Nephron (organoid): ENCODE measurements around the gene LASP1.

Source experiments
- H3K27ac Mint-ChIP-seq, 3 experiments: 2 replicates each; pipeline ENCODE4 v1.8.0; 2020; ENCODE audit warnings: mixed read lengths in 3 of 3, mild to moderate bottlenecking in 2 of 3, moderate library complexity in 1 of 3
- H3K27me3 Mint-ChIP-seq: 2 replicates; pipeline ENCODE4 v1.8.0; 2021; ENCODE audit warnings: low read depth, mild to moderate bottlenecking, moderate library complexity, mixed read lengths
- H3K36me3 Mint-ChIP-seq: 2 replicates; pipeline ENCODE4 v1.8.0; 2020; ENCODE audit warnings: low read depth, mixed read lengths
- H3K4me1 Mint-ChIP-seq: 2 replicates; pipeline ENCODE4 v1.8.0; 2020; ENCODE audit warnings: mixed read lengths
- H3K4me3 Mint-ChIP-seq, 3 experiments: 2 replicates each; pipeline ENCODE4 v1.8.0; 2020; ENCODE audit warnings: mild to moderate bottlenecking in 3 of 3, mixed read lengths in 3 of 3, moderate library complexity in 2 of 3
- H3K9me3 Mint-ChIP-seq: 2 replicates; pipeline ENCODE4 v1.8.0; 2020; ENCODE audit warnings: mixed read lengths
- CTCF ChIP-seq, 3 experiments: fragments of 200-600 bp; sonication (generic); IDR thresholded peaks; one replicate each; pipeline ENCODE4 v1.5.0; 2021; ENCODE audit warnings: antibody characterized with exemption in 3 of 3; ENCODE audit not compliant: unreplicated experiment in 3 of 3

The LASP1 gene

GRCh38 chr17:38873640-38874380 lies 4.0 kb downstream of the LASP1 start:
- Mint-ChIP-seq H3K27me3 (peaks cover 7% of the 10 kb centered on the region), H3K4me3 (peak overlapping the region; percentile 74 to 99 (median 99)), H3K27ac (peak overlapping the region; percentile 38 to 100 (median 94)), H3K9me3 (no peaks in the 10 kb centered on the region), H3K4me1 (peaks cover 54% of the 10 kb centered on the region), H3K36me3 (peaks cover 10% of the 10 kb centered on the region)
- no peak for TF ChIP-seq CTCF (IDR thresholded peaks at IDR 0.05; ENCODE audit: unreplicated experiment in 3 of 3)

DNA sequence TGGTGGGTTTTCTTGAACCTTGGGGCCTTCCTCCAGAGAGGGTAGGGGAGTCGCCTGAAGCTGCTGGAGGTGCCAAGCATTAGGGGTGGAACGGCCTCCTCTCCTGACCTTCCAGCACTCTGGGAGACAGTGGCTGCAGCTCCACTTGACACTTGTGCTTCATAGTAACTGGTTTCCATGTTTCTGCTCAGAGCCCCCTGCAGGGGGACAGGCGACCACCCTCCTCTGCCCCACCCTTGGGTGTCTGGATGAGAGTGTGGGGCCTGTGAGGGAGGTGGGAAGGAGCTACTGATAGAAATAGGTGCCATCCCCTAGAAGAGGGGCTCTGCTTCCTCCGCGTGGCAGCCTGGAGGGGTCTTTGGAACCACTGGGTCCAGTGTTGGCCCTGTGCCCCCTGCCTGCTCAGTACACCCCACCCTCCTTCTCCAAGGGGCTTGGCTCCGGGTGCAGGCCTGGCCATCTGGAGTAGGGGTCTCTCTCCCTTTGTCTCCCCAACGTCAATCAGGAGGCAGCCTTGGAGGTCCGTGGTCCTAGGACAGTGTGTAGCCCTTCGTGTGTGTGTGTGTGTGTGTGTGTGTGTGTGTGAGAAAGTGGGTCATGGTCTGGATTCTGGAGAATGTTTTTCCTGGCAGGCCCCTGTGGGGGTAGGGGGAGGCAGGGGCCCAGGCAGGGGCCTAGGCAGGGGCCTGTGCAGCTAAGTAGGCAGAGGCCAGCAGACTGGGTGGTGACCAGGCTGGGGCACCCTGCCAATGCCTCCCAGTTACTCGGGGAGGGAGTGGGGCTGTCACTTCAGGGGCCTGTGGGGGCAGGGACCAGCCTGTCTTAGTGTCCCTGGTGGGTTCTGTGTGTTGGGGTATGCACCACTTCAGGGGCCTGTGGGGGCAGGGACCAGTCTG lies 4.9 kb downstream of the LASP1 start:
- peak overlapping the region; percentile 60 to 94 (median 91) for H3K27ac Mint-ChIP-seq
- H3K27me3 Mint-ChIP-seq = peaks cover 3% of the 10 kb centered on the region
- H3K4me3 Mint-ChIP-seq = peak overlapping the region; percentile 22 to 72 (median 62)
- TF ChIP-seq CTCF (IDR thresholded peaks at IDR 0.05; ENCODE audit: unreplicated experiment in 3 of 3) = no peak
- peaks cover 14% of the 10 kb centered on the region for H3K36me3 Mint-ChIP-seq
- peaks cover 58% of the 10 kb centered on the region for H3K4me1 Mint-ChIP-seq
- no peaks in the 10 kb centered on the region for H3K9me3 Mint-ChIP-seq

- peak overlapping the region; percentile 22 to 72 (median 62) for H3K4me3 Mint-ChIP-seq
- peak overlapping the region; percentile 60 to 94 (median 91) for H3K27ac Mint-ChIP-seq
- no peak for TF ChIP-seq CTCF (IDR thresholded peaks at IDR 0.05; ENCODE audit: unreplicated experiment in 3 of 3)
- H3K27me3 Mint-ChIP-seq = peaks cover 3% of the 10 kb centered on the region
- H3K4me1 Mint-ChIP-seq = peaks cover 66% of the 10 kb centered on the region
- no peaks in the 10 kb centered on the region for H3K9me3 Mint-ChIP-seq
- peaks cover 17% of the 10 kb centered on the region for H3K36me3 Mint-ChIP-seq
Observed at GRCh38 chr17:38875477-38876075, 5.7 kb downstream of the LASP1 start.

DNA sequence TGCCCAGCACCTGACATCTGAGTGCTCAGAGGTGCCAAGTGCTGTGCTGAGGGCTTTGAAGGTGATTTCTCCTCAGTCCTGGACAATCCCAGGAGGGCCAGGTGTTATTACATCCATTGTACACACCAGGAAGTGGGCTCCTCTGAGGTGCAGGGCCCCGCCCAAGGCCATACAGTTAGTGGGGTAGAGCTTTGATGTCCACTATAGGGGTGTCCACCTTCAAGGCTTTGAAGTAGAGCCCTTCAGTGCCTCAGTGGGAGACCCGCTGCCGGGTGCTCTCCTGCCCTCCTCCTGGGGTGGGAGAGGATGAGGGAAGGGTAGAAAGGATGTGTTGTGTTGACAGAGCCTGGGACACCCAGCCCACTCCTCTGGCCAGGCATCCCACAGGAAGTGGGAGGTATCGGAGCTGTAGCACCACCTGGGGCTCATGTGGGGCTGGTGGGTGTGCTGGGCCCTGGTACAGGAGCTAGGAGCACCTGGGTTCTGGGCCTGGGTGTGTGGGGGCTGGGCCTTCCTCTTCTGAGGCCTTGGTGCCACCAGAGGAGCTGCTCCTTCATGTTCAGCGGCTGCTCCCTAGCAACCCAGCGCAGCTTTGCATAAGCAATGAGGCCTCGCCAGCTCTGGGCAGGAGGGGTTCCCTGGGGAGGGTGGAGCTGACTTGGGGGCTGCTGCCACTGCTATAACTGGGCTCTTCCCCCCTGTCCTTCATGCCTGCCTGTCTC lies 7.4 kb downstream of the LASP1 start:
- Mint-ChIP-seq H3K36me3 (peaks cover 27% of the 10 kb centered on the region), H3K4me3 (no peak overlapping the region), H3K9me3 (no peaks in the 10 kb centered on the region), H3K27me3 (peaks cover 3% of the 10 kb centered on the region), H3K4me1 (peaks cover 71% of the 10 kb centered on the region), H3K27ac (peak overlapping the region in 1 of 3 experiments; percentile 72)
- TF ChIP-seq CTCF (IDR thresholded peaks at IDR 0.05; ENCODE audit: unreplicated experiment in 3 of 3) = no peak

DNA sequence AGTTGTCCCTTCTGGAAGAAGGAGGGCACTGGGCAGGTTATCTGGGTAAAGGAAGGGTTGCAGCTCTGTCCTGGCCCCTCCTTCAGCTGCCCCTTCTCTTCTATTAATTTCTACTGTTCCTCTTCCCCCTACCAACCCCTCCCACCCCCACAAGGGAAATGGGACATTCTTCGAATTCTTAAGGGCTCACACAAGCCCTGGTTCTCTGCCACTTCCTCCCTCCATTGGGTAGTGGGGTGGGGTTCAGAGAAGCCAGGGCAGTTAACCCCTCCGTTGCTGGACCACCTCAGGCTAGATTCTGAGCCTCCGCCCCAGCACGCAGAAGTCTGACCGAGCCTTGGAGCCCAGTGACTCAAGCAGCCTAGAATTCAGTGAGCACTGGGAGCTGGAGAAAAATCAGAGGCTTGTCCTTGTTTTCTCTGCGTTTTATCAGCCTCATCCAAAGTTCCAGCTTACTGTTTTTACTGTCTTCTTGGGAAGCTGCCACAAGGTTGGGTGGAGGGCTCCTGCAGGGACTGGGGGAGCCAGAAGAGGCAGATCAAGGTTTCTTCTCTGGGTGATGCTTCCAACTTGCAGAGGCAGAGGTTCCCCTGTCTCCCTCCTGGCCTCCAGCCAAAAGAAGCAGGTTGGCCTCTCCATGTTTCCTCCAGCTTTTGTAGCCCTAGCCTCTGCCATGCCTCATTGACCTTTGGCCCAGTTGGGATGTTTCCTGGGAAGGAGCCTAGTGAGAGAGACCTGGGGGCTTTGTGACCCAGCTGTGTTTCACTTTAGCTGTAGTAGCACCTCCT lies 10.2 kb downstream of the LASP1 start:
- Mint-ChIP-seq H3K4me1 (peaks cover 67% of the 10 kb centered on the region), H3K9me3 (no peaks in the 10 kb centered on the region), H3K27me3 (peaks cover 3% of the 10 kb centered on the region), H3K27ac (peak overlapping the region; percentile 93 to 99 (median 99)), H3K36me3 (peaks cover 37% of the 10 kb centered on the region), H3K4me3 (peak overlapping the region; percentile 25 to 43 (median 29))
- no peak for TF ChIP-seq CTCF (IDR thresholded peaks at IDR 0.05; ENCODE audit: unreplicated experiment in 3 of 3)
